DND-41 (cell line): ENCODE data around the gene ATG13.

ENCODE experiments used
- EZH2 ChIP-seq: IDR thresholded peaks from 3 replicates; pipeline ENCODE4 v1.6.1; 2012; ENCODE audit warnings: borderline replicate concordance, low read depth, mild to moderate bottlenecking, moderate library complexity, low read length, inconsistent platforms; ENCODE audit not compliant: severe bottlenecking
- TF ChIP-seq, protein P1 (sequence below): IDR thresholded peaks from 2 replicates; pipeline ENCODE4 v1.5.1; 2012; ENCODE audit warnings: borderline replicate concordance, low read length, moderate library complexity, mild to moderate bottlenecking; ENCODE audit not compliant: poor library complexity, severe bottlenecking; ENCODE audit errors: extremely low read depth

DNA sequence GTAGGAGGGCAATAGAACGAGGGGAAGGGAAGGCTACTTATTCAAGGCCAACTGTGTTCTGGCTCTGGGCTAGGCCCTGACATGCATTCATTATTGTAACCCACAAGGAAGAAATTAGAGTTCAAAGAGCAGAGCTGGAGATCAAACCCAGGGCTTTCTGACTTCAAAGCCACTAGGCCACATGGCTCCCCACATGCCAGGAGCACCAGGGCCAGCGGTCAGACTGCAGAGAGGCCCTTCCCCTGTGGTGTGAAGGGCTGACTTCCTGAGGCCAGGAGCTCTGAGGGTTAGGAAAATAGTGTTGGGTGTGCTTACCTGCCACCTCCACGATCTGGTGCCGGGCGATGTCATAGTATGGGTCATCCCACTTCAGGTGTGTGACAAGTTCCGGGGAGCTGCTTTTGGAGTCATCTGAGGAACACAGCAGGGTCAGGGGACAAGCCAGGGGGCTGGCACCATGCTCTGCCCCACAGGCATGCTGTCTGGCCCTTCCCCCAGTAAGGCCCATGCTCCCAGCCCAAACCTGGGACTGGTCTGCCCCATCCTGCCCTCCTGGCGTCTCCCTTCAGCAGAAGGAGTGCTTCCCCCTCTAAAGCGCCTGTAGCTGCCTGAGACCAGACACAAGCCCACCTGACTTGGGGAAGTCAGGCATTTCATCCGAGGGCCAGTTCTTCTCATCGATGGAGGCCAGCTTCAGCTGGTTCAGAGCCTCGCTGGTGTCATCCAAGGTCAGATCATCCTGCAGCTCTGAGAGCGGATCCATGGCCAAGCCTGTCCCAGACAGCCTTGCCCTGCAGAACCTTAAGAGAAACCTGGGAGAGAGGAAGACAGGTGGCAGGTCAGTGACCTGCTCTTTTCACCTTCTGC is 78.2 kb downstream of the ATG13 start:
- TF ChIP-seq, protein P1, sequence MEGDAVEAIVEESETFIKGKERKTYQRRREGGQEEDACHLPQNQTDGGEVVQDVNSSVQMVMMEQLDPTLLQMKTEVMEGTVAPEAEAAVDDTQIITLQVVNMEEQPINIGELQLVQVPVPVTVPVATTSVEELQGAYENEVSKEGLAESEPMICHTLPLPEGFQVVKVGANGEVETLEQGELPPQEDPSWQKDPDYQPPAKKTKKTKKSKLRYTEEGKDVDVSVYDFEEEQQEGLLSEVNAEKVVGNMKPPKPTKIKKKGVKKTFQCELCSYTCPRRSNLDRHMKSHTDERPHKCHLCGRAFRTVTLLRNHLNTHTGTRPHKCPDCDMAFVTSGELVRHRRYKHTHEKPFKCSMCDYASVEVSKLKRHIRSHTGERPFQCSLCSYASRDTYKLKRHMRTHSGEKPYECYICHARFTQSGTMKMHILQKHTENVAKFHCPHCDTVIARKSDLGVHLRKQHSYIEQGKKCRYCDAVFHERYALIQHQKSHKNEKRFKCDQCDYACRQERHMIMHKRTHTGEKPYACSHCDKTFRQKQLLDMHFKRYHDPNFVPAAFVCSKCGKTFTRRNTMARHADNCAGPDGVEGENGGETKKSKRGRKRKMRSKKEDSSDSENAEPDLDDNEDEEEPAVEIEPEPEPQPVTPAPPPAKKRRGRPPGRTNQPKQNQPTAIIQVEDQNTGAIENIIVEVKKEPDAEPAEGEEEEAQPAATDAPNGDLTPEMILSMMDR, result no peak
- no peak for TF ChIP-seq EZH2
